ENCODE data around the gene TRIM41. TPM values are rescaled to one million over a fixed set of nuclear protein-coding genes. Genes with fewer than 3 reads are reported as not detected.
"Not testable (repeated sequence)": the region's sequence is repeated elsewhere in the genome, so short reads cannot be mapped to it uniquely, and the experiment has no call there.

TRIM41 gene
- 10 to 100 TPM; 12.5 to 15.2 TPM for total RNA-seq

DNA sequence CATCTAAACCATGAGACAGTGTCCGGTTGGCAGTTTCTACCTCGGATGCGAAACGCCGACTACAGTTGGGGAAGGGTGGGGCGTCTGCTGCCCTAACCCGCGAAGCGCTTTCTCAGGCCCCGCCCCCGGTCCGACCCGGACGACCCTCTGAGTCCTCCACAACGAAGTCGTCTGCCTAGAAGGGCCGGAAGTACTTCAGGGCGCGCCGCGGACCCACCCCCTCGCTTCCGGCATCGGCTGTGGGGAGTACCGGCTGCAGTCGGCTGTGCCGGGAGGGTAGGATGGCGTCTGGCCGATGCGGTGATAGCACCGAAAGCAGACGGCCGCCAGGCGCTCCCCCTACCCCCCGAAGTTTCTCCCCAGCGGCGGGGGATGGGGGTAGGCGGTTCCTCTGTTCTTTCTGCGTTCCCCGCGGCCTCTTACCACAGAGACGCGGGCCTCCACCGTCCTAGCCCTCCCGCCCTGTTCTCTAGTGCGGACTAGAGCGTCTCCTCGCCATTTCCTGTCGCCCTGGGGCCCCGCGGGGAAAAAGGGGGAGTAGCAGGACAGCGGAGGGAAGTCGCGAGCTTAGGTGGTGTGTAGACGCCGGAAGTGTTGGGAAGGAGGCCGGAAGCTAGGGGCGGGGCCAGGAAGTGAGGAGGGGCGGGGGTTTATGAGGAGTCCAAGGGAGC is at the start of gene TRIM41:
Gene TRIM41 (plus strand): TSS at position 224 of the 671 bp plus-strand sequence. CDS start 719 bp downstream, outside the sequence.
- Histone ChIP-seq H3K4me1 (peaks cover 36% of the 10 kb centered on the region), H3K9me3 (no peaks in the 10 kb centered on the region), H3K4me3 (peak within 1 kb of the TSS; percentile 89 to 92), H3K27ac (peak within 1 kb of the TSS; percentile 91 to 97 (median 96)), H3K36me3 (replicated peaks in 1 of 2; ENCODE audit: insufficient read depth in 1 of 2, low read depth in 2 of 2) (no peaks in the 10 kb centered on the region), H3K27me3 (no peaks in the 10 kb centered on the region)
- TF ChIP-seq, protein P1, sequence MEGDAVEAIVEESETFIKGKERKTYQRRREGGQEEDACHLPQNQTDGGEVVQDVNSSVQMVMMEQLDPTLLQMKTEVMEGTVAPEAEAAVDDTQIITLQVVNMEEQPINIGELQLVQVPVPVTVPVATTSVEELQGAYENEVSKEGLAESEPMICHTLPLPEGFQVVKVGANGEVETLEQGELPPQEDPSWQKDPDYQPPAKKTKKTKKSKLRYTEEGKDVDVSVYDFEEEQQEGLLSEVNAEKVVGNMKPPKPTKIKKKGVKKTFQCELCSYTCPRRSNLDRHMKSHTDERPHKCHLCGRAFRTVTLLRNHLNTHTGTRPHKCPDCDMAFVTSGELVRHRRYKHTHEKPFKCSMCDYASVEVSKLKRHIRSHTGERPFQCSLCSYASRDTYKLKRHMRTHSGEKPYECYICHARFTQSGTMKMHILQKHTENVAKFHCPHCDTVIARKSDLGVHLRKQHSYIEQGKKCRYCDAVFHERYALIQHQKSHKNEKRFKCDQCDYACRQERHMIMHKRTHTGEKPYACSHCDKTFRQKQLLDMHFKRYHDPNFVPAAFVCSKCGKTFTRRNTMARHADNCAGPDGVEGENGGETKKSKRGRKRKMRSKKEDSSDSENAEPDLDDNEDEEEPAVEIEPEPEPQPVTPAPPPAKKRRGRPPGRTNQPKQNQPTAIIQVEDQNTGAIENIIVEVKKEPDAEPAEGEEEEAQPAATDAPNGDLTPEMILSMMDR (IDR thresholded peaks at IDR 0.05), result peak in 3 of 7 experiments; percentile 11 to 32 (median 13)
- TF ChIP-seq POLR2A (IDR thresholded peaks at IDR 0.05), result peak; percentile 80 to 96 (median 96)
- 0% methylated on average over 14 to 59 of the region's 59 CpGs for WGBS, 2 donors
- intact Hi-C loops (cut with DNase I), result no loop called here
- peak; percentile 95 to 97 (median 96) for DNase-seq
- peak; percentile 86 for ATAC-seq

GRCh38 chr5:181173420-181174342 is 49.4 kb upstream of the TRIM41 start:
- TF ChIP-seq POLR2A (IDR thresholded peaks at IDR 0.05), result no peak
- TF ChIP-seq, protein P1 (IDR thresholded peaks at IDR 0.05), result no peak
- WGBS, 2 donors, result 5 to 6% methylated on average over 37 to 50 of the region's 50 CpGs
- DNase-seq, result peak in 2 of 4 donors; percentile 24 to 31
- no peak overlapping the region for H3K4me3 ChIP-seq
- peaks cover 7% of the 10 kb centered on the region for H3K4me1 ChIP-seq
- no peaks in the 10 kb centered on the region for H3K9me3 ChIP-seq
- intact Hi-C loops (cut with DNase I), result no loop called here
- H3K27me3 ChIP-seq, result peaks cover 0 to 55% of the 10 kb centered on the region in 2 donors
- no peak overlapping the region for H3K27ac ChIP-seq
- peak; percentile 40 for ATAC-seq
- no peaks in the 10 kb centered on the region for H3K36me3 ChIP-seq (replicated peaks in 1 of 2; ENCODE audit: insufficient read depth in 1 of 2, low read depth in 2 of 2)

DNA sequence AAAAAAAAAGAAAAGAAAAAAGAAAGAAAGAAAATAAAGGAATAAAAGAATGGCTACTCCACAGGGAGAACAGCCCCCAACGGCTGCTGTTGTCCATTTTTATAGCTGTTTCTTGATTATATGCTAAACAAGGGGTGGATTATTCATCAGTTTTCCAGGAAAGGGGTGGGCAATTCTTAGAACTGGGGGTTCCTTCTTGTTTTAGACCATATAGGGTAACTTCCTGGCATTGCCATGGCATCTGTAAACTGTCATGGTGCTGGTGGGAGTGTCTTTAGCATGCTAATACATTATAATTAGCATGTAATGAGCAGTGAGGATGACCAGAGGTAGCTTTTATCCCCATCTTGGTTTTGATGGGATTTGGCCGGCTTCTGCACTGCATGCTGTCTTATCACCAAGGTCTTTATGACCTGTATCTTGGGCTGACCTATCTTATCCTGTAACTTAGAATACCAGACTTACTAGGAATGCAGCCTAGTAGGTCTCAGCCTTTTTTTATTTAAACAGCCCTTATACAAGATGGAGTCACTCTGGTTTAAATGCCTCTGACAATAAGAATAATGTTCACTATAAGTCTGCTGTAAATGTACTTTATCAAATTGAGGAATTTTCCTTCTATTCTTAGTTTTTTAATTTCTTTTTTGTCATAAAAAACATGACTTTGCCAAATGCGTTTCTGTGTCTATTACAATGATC is 46.7 kb upstream of the TRIM41 start:
- intact Hi-C loops (cut with DNase I), result no loop called here
- Histone ChIP-seq H3K36me3 (replicated peaks in 1 of 2; ENCODE audit: insufficient read depth in 1 of 2, low read depth in 2 of 2) (no peaks in the 10 kb centered on the region), H3K27ac (no peak overlapping the region), H3K4me1 (no peaks in the 10 kb centered on the region), H3K9me3 (no peaks in the 10 kb centered on the region), H3K27me3 (peaks cover 0 to 39% of the 10 kb centered on the region in 2 donors), H3K4me3 (no peak overlapping the region)
- DNase-seq, result no peak
- 49 to 51% methylated on average over 3 of the region's 3 CpGs for WGBS, 2 donors
- no peak for ATAC-seq
- TF ChIP-seq, protein P1 (IDR thresholded peaks at IDR 0.05), result no peak
- TF ChIP-seq POLR2A (IDR thresholded peaks at IDR 0.05), result no peak

GRCh38 chr5:181177559-181177958 is 45.5 kb upstream of the TRIM41 start:
- DNase-seq; H3K4me3 ChIP-seq; intact Hi-C loops (cut with DNase I); H3K4me1 ChIP-seq; H3K27ac ChIP-seq; ATAC-seq; H3K9me3 ChIP-seq; H3K36me3 ChIP-seq (replicated peaks in 1 of 2; ENCODE audit: insufficient read depth in 1 of 2, low read depth in 2 of 2): not testable (repeated sequence)
- peaks cover 0 to 32% of the 10 kb centered on the region in 2 donors for H3K27me3 ChIP-seq
- 70 to 71% methylated on average over 13 to 14 of the region's 14 CpGs for WGBS, 2 donors

Measured in body of pancreas (tissue), 4 donors.